ENCODE results near the gene MICU1. TPM values are rescaled to one million over a fixed set of nuclear protein-coding genes. Genes with fewer than 3 reads are reported as not detected.

The MICU1 gene
- total RNA-seq, 1 experiment from 2014 or later, result 39.4 TPM

DNA sequence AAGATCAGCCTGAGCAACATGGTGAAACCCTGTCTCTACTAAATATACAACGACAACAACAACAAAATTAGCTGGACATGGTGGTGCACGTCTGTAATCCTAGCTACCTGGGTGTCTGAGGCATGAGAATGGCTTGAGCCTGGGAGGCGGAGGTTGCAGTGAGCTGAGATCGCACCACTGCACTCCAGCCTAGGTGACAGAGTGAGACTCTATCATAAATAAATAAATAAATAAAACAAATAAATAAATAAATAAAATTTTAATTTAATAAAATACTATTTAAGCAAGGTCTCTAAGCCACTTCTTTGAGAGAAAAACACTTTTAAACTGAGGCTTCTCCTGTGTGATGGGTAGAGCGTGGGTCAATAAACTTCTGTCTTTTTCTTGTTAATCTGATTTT, 38.3 kb downstream of the MICU1 start:
- no peak overlapping the region for H3K4me2 ChIP-seq (ENCODE audit: low read length)
- no peak overlapping the region for H2AFZ ChIP-seq (ENCODE audit: low read depth, low read length, poor library complexity, severe bottlenecking)
- H3K79me2 ChIP-seq (ENCODE audit: insufficient read depth, low read length), result peaks cover 4% of the 10 kb centered on the region
- TF ChIP-seq TCF7L2 (IDR thresholded peaks at IDR 0.05; ENCODE audit: borderline replicate concordance, extremely low read depth, insufficient read depth, insufficient read length) (no peak), POLR2A (IDR thresholded peaks at IDR 0.05; ENCODE audit: borderline replicate concordance, extremely low read depth, insufficient read depth, insufficient read length) (no peak)
- no TSS peak for BruUV-seq (replicated peaks)
- H3K27ac ChIP-seq (ENCODE audit: low read depth, low read length), result no peak overlapping the region
- no peaks in the 10 kb centered on the region for H3K4me1 ChIP-seq (ENCODE audit: control insufficient read depth in 1 of 2, insufficient read depth in 2 of 2, low read length in 2 of 2)
- H3K9me2 ChIP-seq (ENCODE audit: insufficient read depth), result no peaks in the 10 kb centered on the region
- no peak overlapping the region for H3K4me3 ChIP-seq (replicated peaks in 1 of 2; ENCODE audit: low read depth in 1 of 2, low read length in 2 of 2)
- 0 out of 2 replicates have a peak, but pooled peaks cover 3% of the 10 kb centered on the region for H4K20me1 ChIP-seq (ENCODE audit: insufficient read depth)
- ChIA-PET RAD21 (ENCODE audit: low non-redundant PET in 1 of 2, low total read pairs in 2 of 2, uncharacterized antibody in 2 of 2, unreplicated experiment in 2 of 2) (no interaction called here), POLR2A (no interaction called here), CTCF (no interaction called here)
- DNase-seq (ENCODE audit: low read depth, low spot score) (no peak), ATAC-seq (no peak)
- H3K9me3 ChIP-seq (ENCODE audit: control insufficient read depth in 1 of 2, insufficient read depth in 1 of 2, low read depth in 1 of 2, low read length in 2 of 2), result no peaks in the 10 kb centered on the region
- no peaks in the 10 kb centered on the region for H3K27me3 ChIP-seq (ENCODE audit: insufficient read depth, low read length)
- no peak overlapping the region for H3K9ac ChIP-seq (ENCODE audit: low read length)
- no peaks in the 10 kb centered on the region for H3K36me3 ChIP-seq (ENCODE audit: control insufficient read depth in 1 of 2, insufficient read depth in 2 of 2, low read length in 2 of 2)
- intact Hi-C loops (cut with micrococcal nuclease), result no loop called here

DNA sequence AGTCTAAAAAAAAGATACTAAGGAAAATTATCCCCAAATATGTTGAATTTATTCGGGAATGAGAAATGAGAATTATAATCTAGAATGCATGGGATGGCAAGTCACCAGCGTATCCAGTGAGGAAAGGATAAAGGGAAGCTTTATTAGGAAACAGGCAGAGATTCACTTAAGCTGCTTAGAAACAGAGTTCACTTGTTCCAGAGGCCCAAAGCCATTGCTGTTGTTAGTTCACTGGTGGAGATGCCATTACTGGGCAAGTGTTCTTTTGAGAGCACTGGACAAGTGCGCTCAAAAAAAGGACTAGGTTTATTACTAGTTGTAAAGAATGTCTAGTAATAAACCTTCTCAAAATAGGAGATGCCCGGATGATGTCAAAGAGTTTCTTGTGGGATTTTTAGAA, 51.2 kb downstream of the MICU1 start:
- no peaks in the 10 kb centered on the region for H4K20me1 ChIP-seq (ENCODE audit: insufficient read depth)
- no peak overlapping the region for H3K9ac ChIP-seq (ENCODE audit: low read length)
- no peaks in the 10 kb centered on the region for H3K27me3 ChIP-seq (ENCODE audit: insufficient read depth, low read length)
- DNase-seq (ENCODE audit: low read depth, low spot score) (no peak), ATAC-seq (no peak)
- H3K27ac ChIP-seq (ENCODE audit: low read depth, low read length), result no peak overlapping the region
- TF ChIP-seq SRF (IDR thresholded peaks at IDR 0.05; ENCODE audit: low read depth) (no peak), RAD21 (IDR thresholded peaks at IDR 0.05; ENCODE audit: low read depth) (no peak), SP1 (IDR thresholded peaks at IDR 0.05; ENCODE audit: low read depth) (no peak), CEBPB (IDR thresholded peaks at IDR 0.05; ENCODE audit: low read depth) (no peak), SIN3A (IDR thresholded peaks at IDR 0.05; ENCODE audit: low read depth) (no peak), EZH2 (IDR thresholded peaks at IDR 0.05) (no peak), EGR1 (IDR thresholded peaks at IDR 0.05; ENCODE audit: low read depth) (no peak)
- TF ChIP-seq, protein P1, sequence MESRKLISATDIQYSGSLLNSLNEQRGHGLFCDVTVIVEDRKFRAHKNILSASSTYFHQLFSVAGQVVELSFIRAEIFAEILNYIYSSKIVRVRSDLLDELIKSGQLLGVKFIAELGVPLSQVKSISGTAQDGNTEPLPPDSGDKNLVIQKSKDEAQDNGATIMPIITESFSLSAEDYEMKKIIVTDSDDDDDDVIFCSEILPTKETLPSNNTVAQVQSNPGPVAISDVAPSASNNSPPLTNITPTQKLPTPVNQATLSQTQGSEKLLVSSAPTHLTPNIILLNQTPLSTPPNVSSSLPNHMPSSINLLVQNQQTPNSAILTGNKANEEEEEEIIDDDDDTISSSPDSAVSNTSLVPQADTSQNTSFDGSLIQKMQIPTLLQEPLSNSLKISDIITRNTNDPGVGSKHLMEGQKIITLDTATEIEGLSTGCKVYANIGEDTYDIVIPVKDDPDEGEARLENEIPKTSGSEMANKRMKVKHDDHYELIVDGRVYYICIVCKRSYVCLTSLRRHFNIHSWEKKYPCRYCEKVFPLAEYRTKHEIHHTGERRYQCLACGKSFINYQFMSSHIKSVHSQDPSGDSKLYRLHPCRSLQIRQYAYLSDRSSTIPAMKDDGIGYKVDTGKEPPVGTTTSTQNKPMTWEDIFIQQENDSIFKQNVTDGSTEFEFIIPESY (IDR thresholded peaks at IDR 0.05; ENCODE audit: extremely low read depth, insufficient replicate concordance, low read length), result no peak
- no peak overlapping the region for H2AFZ ChIP-seq (ENCODE audit: low read depth, low read length, poor library complexity, severe bottlenecking)
- intact Hi-C loops (cut with micrococcal nuclease), result no loop called here
- ChIA-PET POLR2A (interaction anchor here (0.9 kb wide), 1 partner anchor 21 kb away, joined by 3 read pairs; no protein-coding TSS in a partner anchor), RAD21 (ENCODE audit: low non-redundant PET in 1 of 2, low total read pairs in 2 of 2, uncharacterized antibody in 2 of 2, unreplicated experiment in 2 of 2) (no interaction called here), CTCF (no interaction called here)
- H3K4me1 ChIP-seq (ENCODE audit: control insufficient read depth in 1 of 2, insufficient read depth in 2 of 2, low read length in 2 of 2), result no peaks in the 10 kb centered on the region
- H3K36me3 ChIP-seq (ENCODE audit: control insufficient read depth in 1 of 2, insufficient read depth in 2 of 2, low read length in 2 of 2), result no peaks in the 10 kb centered on the region
- H3K79me2 ChIP-seq (ENCODE audit: insufficient read depth, low read length), result 0 out of 2 replicates have a peak, but pooled peaks cover 3% of the 10 kb centered on the region
- no peak overlapping the region for H3K4me2 ChIP-seq (ENCODE audit: low read length)
- BruUV-seq (replicated peaks), result no TSS peak
- H3K9me2 ChIP-seq (ENCODE audit: insufficient read depth), result no peaks in the 10 kb centered on the region
- no peaks in the 10 kb centered on the region for H3K9me3 ChIP-seq (ENCODE audit: control insufficient read depth in 1 of 2, insufficient read depth in 1 of 2, low read depth in 1 of 2, low read length in 2 of 2)
- H3K4me3 ChIP-seq (replicated peaks in 1 of 2; ENCODE audit: low read depth in 1 of 2, low read length in 2 of 2), result no peak overlapping the region

Measured in HCT116 (cell line).